GM19239 (cell line): ENCODE results near the gene EGFL6.

Experiments used
- DNase-seq: peaks from one replicate; pipeline ENCODE4 v3.0.0; 2011; ENCODE audit warnings: low spot score; ENCODE audit not compliant: insufficient read length
- FAIRE-seq: peaks from 2 replicates; lab custom pipeline; 2011; peaks lifted over from hg19 to GRCh38; lab: Jason Lieb, UNC

Gene EGFL6, protein sequence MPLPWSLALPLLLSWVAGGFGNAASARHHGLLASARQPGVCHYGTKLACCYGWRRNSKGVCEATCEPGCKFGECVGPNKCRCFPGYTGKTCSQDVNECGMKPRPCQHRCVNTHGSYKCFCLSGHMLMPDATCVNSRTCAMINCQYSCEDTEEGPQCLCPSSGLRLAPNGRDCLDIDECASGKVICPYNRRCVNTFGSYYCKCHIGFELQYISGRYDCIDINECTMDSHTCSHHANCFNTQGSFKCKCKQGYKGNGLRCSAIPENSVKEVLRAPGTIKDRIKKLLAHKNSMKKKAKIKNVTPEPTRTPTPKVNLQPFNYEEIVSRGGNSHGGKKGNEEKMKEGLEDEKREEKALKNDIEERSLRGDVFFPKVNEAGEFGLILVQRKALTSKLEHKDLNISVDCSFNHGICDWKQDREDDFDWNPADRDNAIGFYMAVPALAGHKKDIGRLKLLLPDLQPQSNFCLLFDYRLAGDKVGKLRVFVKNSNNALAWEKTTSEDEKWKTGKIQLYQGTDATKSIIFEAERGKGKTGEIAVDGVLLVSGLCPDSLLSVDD

GRCh38 chrX:13569479-13570260 is at the start of gene EGFL6:
EGFL6 (plus strand) TSS chrX:13569601; CDS start chrX:13569862, 261 bp downstream.
- no peak for DNase-seq

DNA sequence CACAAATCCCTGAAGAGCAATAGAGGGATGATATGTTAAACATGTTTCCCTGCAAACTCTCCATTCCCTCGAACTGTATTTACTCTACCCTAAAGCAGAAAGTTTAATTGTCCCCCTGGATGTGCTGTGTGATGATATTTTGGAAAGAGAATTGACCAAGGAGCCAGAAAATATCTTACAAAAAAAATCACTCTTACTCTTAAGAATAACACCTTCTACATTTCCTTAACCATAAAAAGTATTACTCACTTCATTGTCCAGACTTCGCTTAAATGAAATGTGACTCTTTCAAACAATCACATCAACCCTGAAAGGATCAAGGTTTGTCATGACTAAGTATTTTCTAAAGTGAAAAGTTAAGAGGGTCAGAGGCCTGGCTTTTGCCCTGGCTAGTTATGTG is 49.0 kb upstream of the EGFL6 start:
- FAIRE-seq (no peak), DNase-seq (no peak)

More at GRCh38 chrX:13569479-13570260, at the start of gene EGFL6:
- no peak for FAIRE-seq

DNA sequence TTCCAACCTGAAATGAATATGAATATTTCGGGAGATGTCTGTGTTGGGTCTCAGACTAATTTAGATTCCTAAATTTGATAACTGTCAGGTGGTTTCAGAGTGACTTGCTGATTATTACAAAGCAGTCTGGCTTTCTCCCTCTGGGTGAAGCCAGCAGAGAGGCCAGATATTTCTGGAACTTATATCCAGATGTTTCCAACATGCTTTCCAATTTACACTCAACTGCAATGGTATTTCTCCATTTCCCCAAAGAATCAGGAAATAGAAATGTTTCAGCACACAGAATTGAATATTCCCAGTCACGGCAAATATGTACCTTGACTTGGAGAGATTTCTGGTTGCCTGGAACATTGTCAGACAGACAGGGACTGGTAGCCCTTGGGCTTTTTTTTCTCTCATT is 48.5 kb upstream of the EGFL6 start:
- no peak for DNase-seq
- no peak for FAIRE-seq

DNA sequence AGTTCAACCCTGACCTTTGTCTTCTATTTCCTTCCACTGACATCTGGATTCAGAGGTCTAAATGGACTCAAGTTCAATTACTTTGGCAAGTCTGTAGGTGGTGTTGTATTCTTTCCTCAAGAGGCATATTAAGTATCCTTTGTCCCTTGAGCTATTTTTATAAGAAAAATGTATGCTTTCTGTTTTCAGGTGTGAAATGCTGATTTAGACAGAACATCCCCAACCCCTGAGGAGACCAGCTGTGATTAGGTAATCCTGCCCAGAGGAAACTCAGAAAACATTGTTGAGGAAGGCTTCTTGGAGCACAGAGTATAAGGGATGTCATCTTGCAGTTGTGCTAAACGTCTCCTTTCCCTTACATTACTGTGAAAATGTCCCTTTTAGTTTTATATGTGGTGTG is 46.6 kb upstream of the EGFL6 start:
- FAIRE-seq (no peak), DNase-seq (no peak)

GRCh38 chrX:13533726-13534125 is 35.7 kb upstream of the EGFL6 start:
- FAIRE-seq = no peak
- no peak for DNase-seq

DNA sequence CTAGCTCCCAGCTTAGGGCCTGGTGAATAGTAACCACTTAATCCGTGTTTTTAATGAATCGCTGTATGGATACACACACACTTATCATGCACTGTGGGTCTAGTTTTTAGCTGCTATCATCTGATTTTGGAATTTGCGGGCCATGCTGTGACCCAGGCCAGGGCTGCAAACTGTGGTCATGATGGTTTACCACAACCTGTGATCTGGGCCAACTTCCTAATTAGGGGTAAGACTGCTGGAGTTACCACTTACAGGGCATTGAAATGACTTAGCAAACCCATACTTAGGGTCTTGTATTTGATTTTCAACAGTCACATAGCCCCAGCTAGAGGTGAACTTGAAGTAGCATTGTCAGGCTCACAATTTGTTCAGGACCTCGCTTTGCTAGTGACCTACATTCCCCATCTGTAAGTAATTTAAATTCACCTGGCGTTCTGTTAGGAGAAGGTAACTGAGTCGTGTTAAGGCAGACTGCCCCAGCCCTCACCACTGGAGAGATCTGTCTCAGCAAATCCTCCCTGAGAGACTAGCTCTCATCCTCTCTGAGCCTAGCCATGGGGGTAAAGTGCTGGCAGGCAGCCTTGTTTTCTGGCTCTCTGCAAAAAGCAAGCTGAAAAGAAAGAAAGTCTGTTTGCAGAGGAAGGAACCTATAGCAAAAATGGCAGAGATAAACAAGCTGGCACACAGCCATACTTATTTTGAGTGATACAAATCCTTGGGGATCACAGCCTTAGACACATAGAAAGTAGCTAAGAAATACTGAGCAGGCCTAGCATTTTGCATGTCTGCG is 33.8 kb upstream of the EGFL6 start:
- no peak for DNase-seq
- FAIRE-seq = no peak

- no peak for FAIRE-seq
- no peak for DNase-seq
These were observed 32.9 kb upstream of the EGFL6 start for GRCh38 chrX:13536551-13536950.

- no peak for DNase-seq
- no peak for FAIRE-seq
These were observed 31.0 kb upstream of the EGFL6 start for GRCh38 chrX:13538414-13538813.

- no peak for DNase-seq
- FAIRE-seq = no peak
These were observed 28.8 kb upstream of the EGFL6 start for GRCh38 chrX:13540602-13541001.

DNA sequence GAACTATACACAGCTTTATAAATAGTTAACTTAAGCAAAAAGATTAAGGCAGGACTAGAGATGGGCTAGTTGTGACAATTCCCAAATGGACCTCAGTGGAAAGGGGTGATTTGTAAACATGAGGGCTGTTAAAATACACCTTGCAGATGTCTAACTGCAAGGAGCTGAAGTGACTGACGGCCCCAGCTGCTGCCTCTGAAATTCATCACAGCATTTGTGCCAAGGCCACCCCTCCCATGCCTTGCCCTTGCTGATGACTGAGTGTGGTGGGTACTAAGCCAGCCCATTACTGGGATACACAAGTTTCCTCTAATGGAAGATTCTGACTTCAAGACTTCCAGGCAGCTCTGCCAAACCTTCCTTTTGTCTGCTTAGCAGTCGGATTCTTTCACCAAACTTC is 23.7 kb upstream of the EGFL6 start:
- DNase-seq (no peak), FAIRE-seq (no peak)

DNA sequence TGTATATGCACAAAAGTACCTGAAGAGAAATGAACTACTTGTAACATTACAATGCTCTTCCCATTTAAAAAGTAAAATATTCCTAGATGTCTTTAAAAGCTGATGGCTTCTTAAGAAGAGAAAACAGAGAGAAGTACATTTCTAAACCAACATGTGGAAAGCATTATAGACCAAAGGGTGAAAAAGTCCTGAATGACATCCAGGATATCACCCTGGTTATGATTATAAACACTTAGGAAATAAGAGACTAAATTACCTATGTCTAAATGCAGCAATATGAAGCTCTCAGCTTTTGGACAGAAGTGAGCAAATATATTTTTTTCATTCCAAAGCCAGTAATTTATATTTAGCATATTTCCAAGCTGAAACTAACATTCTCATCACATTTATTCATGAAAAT is 21.7 kb upstream of the EGFL6 start:
- DNase-seq = no peak

DNA sequence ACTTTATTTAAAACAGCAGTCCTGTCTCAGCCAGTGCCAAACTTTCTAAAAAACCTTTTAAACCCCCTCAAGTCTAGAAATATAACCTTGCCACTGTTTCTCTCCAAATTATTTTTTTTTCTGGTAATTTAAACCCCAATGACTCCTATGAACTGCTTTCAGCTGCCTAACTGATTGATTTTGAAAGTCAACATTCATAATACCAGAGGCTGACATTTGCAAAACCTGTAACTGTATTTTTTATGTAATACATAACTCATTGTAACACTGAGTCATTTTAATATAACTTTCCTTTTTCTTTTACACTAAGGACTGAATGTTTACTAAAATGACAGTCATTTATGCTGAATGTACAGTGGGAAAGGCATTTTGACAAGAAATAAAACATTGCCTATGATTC is 19.1 kb upstream of the EGFL6 start:
- DNase-seq = no peak
- FAIRE-seq = no peak

More for the DNA sequence above, 21.7 kb upstream of the EGFL6 start:
- FAIRE-seq = no peak

DNA sequence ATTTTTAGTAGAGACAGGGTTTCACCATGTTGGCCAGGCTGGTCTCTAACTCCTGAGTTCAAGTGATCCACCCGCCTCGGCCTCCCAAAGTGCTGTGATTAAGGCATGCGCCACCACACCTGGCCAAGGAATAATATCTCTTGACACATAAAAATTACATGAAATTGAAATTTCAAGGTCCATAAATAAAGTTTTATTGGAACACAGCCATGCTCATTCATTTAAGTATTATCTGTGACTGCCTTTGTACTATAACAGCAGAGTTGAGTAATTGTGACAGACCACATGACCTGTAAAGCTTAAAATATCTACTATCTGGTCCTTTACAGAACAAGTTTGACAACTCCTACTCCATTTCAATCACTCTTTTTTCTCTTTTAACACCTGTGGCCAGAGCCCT is 17.8 kb upstream of the EGFL6 start:
- FAIRE-seq (no peak), DNase-seq (no peak)

GRCh38 chrX:13552892-13553291 is 16.5 kb upstream of the EGFL6 start:
- no peak for FAIRE-seq
- DNase-seq = no peak

DNA sequence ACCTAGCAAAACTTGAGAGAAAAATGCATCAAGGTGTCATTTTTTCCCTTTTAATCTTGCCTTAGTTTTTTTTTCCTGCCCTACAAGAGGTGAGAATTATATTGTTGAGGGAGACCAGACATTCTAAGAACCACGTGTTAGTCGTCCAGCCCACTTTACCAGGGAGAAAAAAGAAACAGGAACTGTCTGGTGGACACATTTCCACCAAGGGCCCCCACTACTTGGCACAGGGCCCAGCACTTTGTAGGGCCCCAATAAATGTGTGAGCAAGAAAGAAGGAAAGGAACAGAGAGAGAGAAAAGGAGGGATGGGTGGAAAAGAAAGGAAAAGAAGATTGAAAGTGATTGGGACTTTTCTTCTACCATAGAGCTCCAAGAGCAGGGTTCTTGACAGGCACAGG is 3.9 kb upstream of the EGFL6 start:
- no peak for DNase-seq
- no peak for FAIRE-seq

GRCh38 chrX:13570261-13570605 is 832 bp downstream of the EGFL6 start:
- FAIRE-seq = no peak

DNA sequence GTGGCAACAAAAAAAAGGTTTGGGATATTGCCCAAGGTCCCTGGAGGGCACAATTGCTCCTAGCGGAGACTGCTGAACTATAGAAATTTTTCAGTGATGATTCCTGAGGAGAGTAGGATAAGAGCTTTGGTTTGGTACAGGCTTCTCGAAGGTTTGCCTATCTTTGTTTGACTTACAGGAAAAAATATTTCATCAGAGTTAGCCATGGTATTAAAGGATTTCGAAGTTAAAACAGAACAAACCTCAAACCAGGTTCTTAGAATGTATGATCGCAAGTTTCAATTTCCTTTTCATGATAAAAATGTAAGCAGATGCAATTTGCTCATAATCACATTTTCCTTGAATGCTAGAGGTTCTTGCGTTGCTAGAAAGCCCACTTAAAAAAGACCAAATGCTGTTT is 1.7 kb downstream of the EGFL6 start:
- no peak for FAIRE-seq
- no peak for DNase-seq

More at GRCh38 chrX:13570261-13570605, 832 bp downstream of the EGFL6 start:
- DNase-seq = no peak

GRCh38 chrX:13574600-13574999 is 5.2 kb downstream of the EGFL6 start:
- FAIRE-seq = no peak
- no peak for DNase-seq

GRCh38 chrX:13579661-13580060 is 10.3 kb downstream of the EGFL6 start:
- DNase-seq = no peak
- FAIRE-seq = no peak

GRCh38 chrX:13581554-13581953 is 12.2 kb downstream of the EGFL6 start:
- DNase-seq (no peak), FAIRE-seq (no peak)
